SK-N-SH (cell line): ENCODE measurements around the gene PAN3.

ENCODE experiments used
- POLR2AphosphoS5 ChIP-seq: IDR thresholded peaks from 2 replicates; pipeline ENCODE4 v1.6.1; 2012; ENCODE audit warnings: low read depth, low read length
- RAD21 ChIP-seq: IDR thresholded peaks from 2 replicates; pipeline ENCODE4 v1.6.1; 2012; ENCODE audit warnings: mild to moderate bottlenecking, low read length
- SMC3 ChIP-seq: IDR thresholded peaks from 2 replicates; pipeline ENCODE4 v1.6.1; 2012; ENCODE audit warnings: low read depth, low read length, improper control_type of control experiment
- TAF1 ChIP-seq: IDR thresholded peaks from 2 replicates; pipeline ENCODE4 v1.6.1; 2012; ENCODE audit warnings: low read depth, mild to moderate bottlenecking, low read length, moderate library complexity, borderline replicate concordance
- TF ChIP-seq, protein P1 (sequence below): fragments of 200-600 bp; sonication (generic); IDR thresholded peaks from 2 replicates; pipeline ENCODE4 v1.6.1; 2017; ENCODE audit warnings: antibody characterized with exemption, mild to moderate bottlenecking, moderate library complexity
- TF ChIP-seq, protein P2 (sequence below): IDR thresholded peaks from 2 replicates; pipeline ENCODE4; 2012

DNA sequence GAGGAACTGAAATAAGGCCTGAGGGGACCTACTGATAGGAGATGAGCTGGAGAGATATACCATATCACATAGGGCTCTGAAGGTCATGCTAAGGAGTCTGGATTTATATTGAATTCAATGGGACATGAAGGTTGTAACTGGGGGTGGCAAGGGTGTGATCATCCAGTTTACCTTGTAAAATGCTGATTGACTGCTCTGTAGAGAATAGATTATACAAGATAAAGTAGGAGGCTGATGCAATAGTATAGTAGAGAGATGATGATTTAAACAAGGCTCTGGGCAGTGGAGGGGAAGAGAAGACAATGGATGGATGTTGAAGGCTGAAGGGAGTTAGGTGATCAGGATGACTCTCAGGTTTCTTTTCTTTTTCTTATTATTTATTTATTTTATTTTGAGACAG lies 18.0 kb upstream of the PAN3 start:
- no peak for TF ChIP-seq SMC3
- no peak for TF ChIP-seq RAD21
- no peak for TF ChIP-seq TAF1
- TF ChIP-seq, protein P1, sequence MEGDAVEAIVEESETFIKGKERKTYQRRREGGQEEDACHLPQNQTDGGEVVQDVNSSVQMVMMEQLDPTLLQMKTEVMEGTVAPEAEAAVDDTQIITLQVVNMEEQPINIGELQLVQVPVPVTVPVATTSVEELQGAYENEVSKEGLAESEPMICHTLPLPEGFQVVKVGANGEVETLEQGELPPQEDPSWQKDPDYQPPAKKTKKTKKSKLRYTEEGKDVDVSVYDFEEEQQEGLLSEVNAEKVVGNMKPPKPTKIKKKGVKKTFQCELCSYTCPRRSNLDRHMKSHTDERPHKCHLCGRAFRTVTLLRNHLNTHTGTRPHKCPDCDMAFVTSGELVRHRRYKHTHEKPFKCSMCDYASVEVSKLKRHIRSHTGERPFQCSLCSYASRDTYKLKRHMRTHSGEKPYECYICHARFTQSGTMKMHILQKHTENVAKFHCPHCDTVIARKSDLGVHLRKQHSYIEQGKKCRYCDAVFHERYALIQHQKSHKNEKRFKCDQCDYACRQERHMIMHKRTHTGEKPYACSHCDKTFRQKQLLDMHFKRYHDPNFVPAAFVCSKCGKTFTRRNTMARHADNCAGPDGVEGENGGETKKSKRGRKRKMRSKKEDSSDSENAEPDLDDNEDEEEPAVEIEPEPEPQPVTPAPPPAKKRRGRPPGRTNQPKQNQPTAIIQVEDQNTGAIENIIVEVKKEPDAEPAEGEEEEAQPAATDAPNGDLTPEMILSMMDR: no peak
- no peak for TF ChIP-seq POLR2AphosphoS5
- TF ChIP-seq, protein P2, sequence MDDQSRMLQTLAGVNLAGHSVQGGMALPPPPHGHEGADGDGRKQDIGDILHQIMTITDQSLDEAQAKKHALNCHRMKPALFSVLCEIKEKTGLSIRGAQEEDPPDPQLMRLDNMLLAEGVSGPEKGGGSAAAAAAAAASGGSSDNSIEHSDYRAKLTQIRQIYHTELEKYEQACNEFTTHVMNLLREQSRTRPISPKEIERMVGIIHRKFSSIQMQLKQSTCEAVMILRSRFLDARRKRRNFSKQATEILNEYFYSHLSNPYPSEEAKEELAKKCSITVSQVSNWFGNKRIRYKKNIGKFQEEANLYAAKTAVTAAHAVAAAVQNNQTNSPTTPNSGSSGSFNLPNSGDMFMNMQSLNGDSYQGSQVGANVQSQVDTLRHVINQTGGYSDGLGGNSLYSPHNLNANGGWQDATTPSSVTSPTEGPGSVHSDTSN: no peak
